COR-L47 (cell line): ENCODE results near the gene GPER1.
A peak's percentile ranks its signal among the peaks of the same experiment; 100 is the strongest.
"Not testable (repeated sequence)": the region's sequence is repeated elsewhere in the genome, so short reads cannot be mapped to it uniquely, and the experiment has no call there.

Experiments
- DNase-seq: peaks from one replicate; lab custom pipeline; 2025; lab: John Stamatoyannopoulos, UW

Gene GPER1

GRCh38 chr7:1087952-1088920 lies at the start of gene GPER1:
GPER1 (plus strand) TSS chr7:1088113; CDS start chr7:1091729, 3,616 bp downstream.
- DNase-seq: no peak

DNA sequence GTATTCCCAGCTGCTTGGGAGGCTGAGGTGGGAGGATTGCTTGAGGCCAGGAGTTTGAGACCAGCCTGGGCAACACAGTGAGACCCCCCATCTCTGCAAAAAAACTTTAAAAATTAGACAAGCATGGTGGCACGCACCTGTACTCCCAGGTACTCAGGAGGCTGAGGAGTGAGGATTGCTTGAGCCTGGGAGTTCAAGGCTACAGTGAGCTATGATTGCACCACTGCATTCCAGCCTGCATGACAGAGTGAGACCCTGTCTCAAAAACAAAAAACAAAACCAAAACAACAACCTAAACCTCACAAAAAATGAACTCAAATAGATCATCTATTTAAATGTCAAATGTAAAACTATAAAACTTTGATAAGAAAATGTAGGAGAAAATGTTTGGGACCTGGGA lies 47.7 kb upstream of the GPER1 start:
- DNase-seq: not testable (repeated sequence)

GRCh38 chr7:1040790-1041189 lies 47.1 kb upstream of the GPER1 start:
- DNase-seq: no peak

GRCh38 chr7:1041551-1042491 lies 46.1 kb upstream of the GPER1 start:
- no peak for DNase-seq

GRCh38 chr7:1042492-1042833 lies 45.5 kb upstream of the GPER1 start:
- no peak for DNase-seq

DNA sequence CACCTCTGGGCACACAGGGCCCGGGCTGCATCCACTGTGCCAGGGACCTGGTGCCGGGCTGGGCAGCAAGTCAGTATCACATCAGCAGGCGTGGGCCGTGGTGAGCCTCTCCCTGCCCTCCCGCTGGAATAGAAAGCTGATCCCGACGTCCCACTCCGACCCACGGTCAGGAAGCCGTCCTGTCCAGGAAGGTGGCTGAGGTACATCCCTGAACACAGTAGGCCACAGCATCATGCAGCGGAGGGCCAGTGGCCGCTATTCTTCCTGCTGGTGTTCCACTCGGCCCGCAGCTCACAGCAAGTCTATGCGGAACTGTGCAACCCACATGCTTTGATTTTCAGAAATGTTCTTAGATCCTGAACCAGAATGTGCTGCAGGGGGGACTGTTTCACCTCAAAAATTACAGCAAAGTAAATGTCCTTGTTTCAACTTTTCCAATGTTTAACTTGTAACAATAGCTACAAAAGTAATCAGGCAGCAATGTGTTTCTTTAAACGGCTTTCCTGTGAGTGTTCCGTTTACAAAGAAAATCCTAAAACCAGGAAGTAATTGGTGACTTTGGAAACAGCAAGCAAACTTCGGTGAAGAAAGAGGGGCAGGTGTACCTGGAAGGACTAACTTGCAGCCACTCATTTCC lies 44.2 kb upstream of the GPER1 start:
- no peak for DNase-seq

DNA sequence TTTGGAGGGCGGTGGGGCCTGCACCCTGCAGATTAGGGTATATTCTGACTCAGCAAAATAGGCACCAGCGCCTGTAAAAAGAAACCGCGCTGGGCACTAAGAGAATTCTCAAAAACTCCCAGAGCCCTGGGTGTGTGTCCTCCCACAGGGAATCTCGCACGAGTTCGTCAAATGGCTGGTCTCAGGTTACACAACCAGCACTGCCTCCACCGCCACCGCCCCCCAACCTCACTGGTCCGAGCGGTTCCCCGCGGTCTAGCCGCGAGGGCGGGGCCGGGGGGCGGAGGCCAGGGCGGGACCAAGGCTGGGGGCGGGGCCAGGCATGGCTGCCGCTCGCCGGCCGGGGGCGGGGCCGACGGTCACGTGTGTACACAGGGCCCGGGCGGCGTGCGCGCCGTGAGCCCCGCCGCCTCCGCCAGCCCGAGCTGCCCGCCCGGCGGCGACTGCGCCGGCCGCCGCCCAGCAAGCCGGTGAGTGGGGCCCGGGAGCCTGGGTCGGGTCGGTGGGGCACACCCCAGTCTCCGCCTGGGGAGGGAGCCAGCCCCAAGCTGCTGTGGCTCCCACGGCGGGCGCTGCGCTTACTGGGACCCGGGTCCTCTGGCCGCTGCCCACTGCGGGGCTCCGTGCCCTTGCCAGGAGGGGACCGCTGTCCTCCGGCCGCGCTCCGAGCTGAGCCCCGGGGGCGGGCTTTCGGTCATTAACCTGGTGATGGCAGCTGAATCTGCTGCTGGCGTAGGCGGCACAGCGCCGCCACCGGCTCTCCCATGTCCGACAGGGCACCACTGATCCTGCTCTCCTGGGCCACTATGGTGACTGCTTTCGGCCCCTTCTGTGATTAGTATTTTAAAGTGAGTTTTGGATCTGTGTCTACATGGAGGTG lies 43.5 kb upstream of the GPER1 start, which contains the start of gene GPR146:
Gene GPR146, plus strand, starts transcription at position 358 of the 880 bp plus-strand sequence. CDS start 12,970 bp downstream, outside the sequence.
- DNase-seq: peak; percentile 95

DNA sequence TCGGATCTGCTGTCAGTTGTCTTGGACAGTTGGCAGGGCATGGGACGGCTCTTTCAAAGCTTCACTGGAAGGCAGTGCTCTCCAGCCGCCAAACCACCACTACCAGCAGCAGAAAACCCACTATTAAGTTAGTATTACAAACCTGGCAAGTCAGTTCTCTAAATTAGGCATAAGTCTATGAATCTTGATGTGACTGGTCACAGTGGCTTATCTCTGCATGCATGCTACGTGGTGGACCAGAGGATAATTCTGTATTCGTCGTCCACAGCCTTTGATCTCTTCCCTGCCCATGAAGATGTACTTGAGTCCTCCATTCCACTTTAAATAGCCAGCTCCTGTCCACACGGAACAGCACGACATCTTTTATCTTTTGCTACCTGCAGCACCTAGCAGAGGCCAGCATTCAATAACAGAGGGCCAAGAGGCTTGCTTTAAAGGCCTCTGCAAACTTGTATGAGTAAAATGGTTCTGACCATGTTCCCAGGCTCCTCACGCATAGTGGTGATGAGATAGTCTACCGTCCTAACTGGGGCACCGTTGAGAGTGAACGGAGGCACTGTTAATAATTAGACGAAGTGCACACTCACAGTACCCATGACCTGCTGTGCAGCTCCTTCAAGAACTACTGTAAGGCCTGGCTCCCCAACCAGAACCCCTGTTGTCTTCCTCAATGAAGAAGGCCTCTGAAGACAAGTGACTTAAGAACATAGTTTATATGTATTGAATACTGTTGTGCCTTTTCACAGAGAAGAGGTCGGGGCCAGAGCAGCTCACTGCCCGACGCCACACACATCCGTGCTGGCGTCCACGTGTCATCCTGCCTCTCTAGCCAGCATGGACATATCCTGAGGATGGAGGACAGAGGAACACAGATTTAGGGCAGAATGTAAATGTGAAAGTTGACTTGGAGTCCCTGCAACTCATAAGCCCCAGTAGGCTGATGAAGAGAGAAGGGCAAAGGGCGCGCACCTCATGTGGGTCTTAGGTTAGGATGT lies 42.5 kb upstream of the GPER1 start:
- no peak for DNase-seq

- no peak for DNase-seq
These were observed 40.9 kb upstream of the GPER1 start for GRCh38 chr7:1046722-1047679.

GRCh38 chr7:1049006-1049741 lies 38.7 kb upstream of the GPER1 start:
- DNase-seq: no peak

DNA sequence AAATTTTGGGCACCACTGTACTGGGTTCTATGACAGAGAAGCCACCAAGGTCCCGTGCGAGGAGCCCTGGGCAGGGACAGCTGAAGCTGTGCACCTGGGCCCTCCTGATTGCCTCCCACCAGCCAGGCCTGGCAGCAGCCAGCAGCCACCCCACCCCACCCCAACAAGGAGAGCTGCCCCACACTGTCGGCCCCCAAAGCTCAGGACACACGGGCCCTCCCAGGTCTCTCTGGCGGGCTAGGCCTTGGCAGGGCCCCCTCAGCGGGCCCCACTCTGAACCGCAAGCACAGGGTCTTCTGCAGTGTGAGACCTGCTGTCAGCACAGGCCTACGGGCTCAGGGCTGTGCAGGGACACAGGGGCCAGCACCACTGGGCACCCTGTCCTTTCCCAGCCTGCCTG lies 38.1 kb upstream of the GPER1 start:
- no peak for DNase-seq

DNA sequence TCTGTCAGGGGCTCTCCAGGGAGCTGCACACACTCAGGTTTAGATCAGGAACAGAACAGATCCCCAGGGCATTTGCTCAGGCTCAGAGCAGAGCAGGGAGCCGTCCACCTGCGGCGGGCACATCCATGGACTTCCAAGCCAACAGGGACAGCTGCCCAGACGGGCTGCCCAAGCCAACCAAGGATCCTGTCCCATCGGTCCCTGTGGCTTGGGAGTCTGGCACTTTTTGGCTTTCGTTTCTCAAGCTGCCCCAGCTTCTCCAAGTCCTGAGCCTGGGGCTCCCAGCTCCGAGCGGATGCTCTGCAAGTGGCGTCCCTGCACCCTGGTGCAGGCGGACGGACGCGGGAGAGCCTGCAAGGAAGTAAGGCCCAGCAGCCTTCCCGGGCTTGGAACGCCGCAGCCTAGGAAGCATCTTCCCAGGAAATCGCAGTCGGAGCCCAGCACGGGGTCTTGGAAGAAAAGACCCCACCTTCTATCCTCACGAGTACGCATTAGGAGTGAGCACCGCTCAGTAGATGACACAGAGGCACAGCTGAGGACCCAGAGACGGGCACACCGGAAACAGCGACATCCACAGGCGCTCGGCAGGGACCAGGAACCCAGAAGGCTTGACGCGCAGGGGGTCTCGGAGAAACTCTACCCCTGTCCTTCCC lies 37.5 kb upstream of the GPER1 start:
- DNase-seq: no peak

DNA sequence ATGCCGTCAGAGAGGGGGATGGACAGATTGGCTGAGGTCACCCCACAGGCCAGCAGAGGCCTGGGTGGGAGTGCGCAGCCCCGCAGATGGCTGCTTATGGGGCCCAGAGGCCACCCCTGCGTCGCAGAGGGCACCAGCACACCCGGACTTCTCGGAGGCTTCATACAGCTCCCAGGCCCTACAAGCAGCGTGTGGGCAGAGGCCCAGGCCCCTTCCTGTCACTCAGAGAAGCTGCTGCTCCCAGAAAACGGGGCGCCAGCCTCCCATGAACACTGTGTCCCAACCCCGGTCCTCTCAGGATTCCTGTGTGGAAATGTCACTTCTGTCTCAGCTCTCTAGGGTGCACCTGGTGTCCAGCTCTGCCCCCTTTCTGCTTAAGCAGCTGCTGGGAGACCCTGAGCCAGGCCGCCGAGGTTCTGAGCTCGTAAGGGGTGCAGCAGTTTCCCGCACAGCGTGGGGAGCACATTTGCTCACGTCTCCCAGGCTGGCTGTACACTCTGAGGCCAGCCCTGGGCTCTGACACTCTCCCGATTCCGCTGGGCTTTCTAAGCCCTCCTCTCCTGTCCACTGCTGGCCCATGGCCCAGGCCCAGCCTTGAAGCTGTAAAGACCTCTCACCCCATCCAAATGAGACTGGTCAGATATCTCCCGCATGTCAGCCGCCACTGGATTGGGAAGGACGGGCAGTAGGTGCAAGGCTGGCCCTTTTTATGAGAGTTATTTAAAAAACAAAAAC lies 36.8 kb upstream of the GPER1 start:
- no peak for DNase-seq

- DNase-seq: no peak
These were observed 35.7 kb upstream of the GPER1 start for GRCh38 chr7:1052031-1052818.

GRCh38 chr7:1053002-1053411 lies 34.9 kb upstream of the GPER1 start:
- no peak for DNase-seq

- no peak for DNase-seq
These were observed 34.0 kb upstream of the GPER1 start for GRCh38 chr7:1053816-1054370.
